Endodermal cell (in vitro differentiated cells): ENCODE data around the gene INPP4B. TPM values are rescaled to one million over a fixed set of nuclear protein-coding genes. Genes with fewer than 3 reads are reported as not detected.

Source experiments
- DNase-seq: peaks from one replicate; pipeline ENCODE4 v3.0.0-alpha.2; 2017
- H3K27ac ChIP-seq: 2 replicates; pipeline ENCODE4 v1.5.1; 2013; ENCODE audit warnings: mild to moderate bottlenecking, low read depth, low read length, moderate library complexity
- H3K27me3 ChIP-seq: 2 replicates; pipeline ENCODE4 v1.6.1; 2013; ENCODE audit warnings: mild to moderate bottlenecking, low read length, moderate library complexity; ENCODE audit not compliant: insufficient read depth, control insufficient read depth, poor library complexity, severe bottlenecking
- H3K36me3 ChIP-seq: 2 replicates; pipeline ENCODE4 v1.7.0; 2013; ENCODE audit warnings: mild to moderate bottlenecking, low read length, moderate library complexity; ENCODE audit not compliant: control insufficient read depth, insufficient read depth
- H3K4me1 ChIP-seq: one replicate; pipeline ENCODE4 v1.7.0; 2013; ENCODE audit warnings: low read length; ENCODE audit not compliant: control insufficient read depth, insufficient read depth
- H3K4me3 ChIP-seq: 2 replicates; pipeline ENCODE4 v1.5.1; 2013; ENCODE audit warnings: mild to moderate bottlenecking, low read length, moderate library complexity
- H3K9ac ChIP-seq: 2 replicates; pipeline ENCODE4 v1.6.1; 2013; ENCODE audit warnings: mild to moderate bottlenecking, low read length, moderate library complexity; ENCODE audit not compliant: poor library complexity, severe bottlenecking; ENCODE audit errors: extremely low read depth
- H3K9me3 ChIP-seq: 2 replicates; pipeline ENCODE4 v1.6.1; 2013; ENCODE audit warnings: mild to moderate bottlenecking, low read length, moderate library complexity; ENCODE audit not compliant: control insufficient read depth
- H3K27ac Mint-ChIP-seq: 2 replicates; pipeline ENCODE4 v1.8.0; 2020; ENCODE audit warnings: mixed read lengths
- H3K27me3 Mint-ChIP-seq: 2 replicates; pipeline ENCODE4 v1.8.0; 2021; ENCODE audit warnings: mild to moderate bottlenecking, mixed read lengths; ENCODE audit not compliant: insufficient read depth
- H3K36me3 Mint-ChIP-seq: 2 replicates; pipeline ENCODE4 v1.8.0; 2020; ENCODE audit warnings: low read depth, mixed read lengths
- H3K4me1 Mint-ChIP-seq: 2 replicates; pipeline ENCODE4 v1.8.0; 2020; ENCODE audit warnings: mixed read lengths
- H3K4me3 Mint-ChIP-seq: 2 replicates; pipeline ENCODE4 v1.8.0; 2020; ENCODE audit warnings: mild to moderate bottlenecking, moderate library complexity, mixed read lengths
- H3K9me3 Mint-ChIP-seq: 2 replicates; pipeline ENCODE4 v1.8.0; 2020; ENCODE audit warnings: mild to moderate bottlenecking, mixed read lengths
- WGBS, 2 experiments: methylation state at CpG; one replicate each; pipeline versions ENCODE4 v1.1.5 to v1.1.7; 2013; ENCODE audit warnings: missing lambda C conversion rate in 2 of 2, mixed read lengths in 1 of 2; ENCODE audit not compliant: insufficient coverage in 1 of 2, insufficient read length in 1 of 2; 5-methylcytosine and 5-hydroxymethylcytosine counted together
- total RNA-seq, 2 donors: library from RNA; stranded (reverse); fragmentation: NEBNext Ultra II Directional in 1 of 2; extraction: Animal tissue kit (Norgen Biotek cat#: 25700) in 1 of 2; gene quantifications; 2 replicates in 1 of 2; 3 replicates in 1 of 2; pipeline ENCODE4 v1.2.1, GENCODE V29; 2021
- TF ChIP-seq, protein P1 (sequence below): fragments of 200-600 bp; sonication (generic); conservative IDR thresholded peaks from 2 replicates; pipeline ENCODE4 v1.5.0; 2021; ENCODE audit warnings: antibody characterized with exemption, mild to moderate bottlenecking

The INPP4B gene
- total RNA-seq, 2 donors from 2014 or later = 0.64 to 0.66 TPM

GRCh38 chr4:142297313-142297712, 548.8 kb downstream of the INPP4B start:
- Histone ChIP-seq H3K27ac (no peak overlapping the region), H3K9me3 (peaks cover 21% of the 10 kb centered on the region), H3K4me1 (no peaks in the 10 kb centered on the region), H3K36me3 (no peaks in the 10 kb centered on the region), H3K27me3 (no peaks in the 10 kb centered on the region), H3K9ac (no peak overlapping the region), H3K4me3 (peak overlapping the region; percentile 6)
- Mint-ChIP-seq H3K9me3 (peaks cover 10% of the 10 kb centered on the region), H3K36me3 (peaks cover 4% of the 10 kb centered on the region), H3K4me3 (no peak overlapping the region), H3K27me3 (no peaks in the 10 kb centered on the region), H3K27ac (peak overlapping the region; percentile 10), H3K4me1 (peaks cover 24% of the 10 kb centered on the region)
- WGBS, 2 experiments = 55 to 71% methylated on average over 3 of the region's 4 CpGs
- DNase-seq = peak; percentile 79
- TF ChIP-seq, protein P1, sequence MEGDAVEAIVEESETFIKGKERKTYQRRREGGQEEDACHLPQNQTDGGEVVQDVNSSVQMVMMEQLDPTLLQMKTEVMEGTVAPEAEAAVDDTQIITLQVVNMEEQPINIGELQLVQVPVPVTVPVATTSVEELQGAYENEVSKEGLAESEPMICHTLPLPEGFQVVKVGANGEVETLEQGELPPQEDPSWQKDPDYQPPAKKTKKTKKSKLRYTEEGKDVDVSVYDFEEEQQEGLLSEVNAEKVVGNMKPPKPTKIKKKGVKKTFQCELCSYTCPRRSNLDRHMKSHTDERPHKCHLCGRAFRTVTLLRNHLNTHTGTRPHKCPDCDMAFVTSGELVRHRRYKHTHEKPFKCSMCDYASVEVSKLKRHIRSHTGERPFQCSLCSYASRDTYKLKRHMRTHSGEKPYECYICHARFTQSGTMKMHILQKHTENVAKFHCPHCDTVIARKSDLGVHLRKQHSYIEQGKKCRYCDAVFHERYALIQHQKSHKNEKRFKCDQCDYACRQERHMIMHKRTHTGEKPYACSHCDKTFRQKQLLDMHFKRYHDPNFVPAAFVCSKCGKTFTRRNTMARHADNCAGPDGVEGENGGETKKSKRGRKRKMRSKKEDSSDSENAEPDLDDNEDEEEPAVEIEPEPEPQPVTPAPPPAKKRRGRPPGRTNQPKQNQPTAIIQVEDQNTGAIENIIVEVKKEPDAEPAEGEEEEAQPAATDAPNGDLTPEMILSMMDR = no peak

GRCh38 chr4:142293536-142293935, 552.6 kb downstream of the INPP4B start:
- 94% methylated on average over 3 to 4 of the region's 4 CpGs for WGBS, 2 experiments
- TF ChIP-seq, protein P1 = no peak
- Mint-ChIP-seq H3K4me3 (no peak overlapping the region), H3K36me3 (no peaks in the 10 kb centered on the region), H3K27ac (no peak overlapping the region), H3K9me3 (peaks cover 14% of the 10 kb centered on the region), H3K4me1 (peaks cover 24% of the 10 kb centered on the region), H3K27me3 (no peaks in the 10 kb centered on the region)
- Histone ChIP-seq H3K36me3 (no peaks in the 10 kb centered on the region), H3K27ac (no peak overlapping the region), H3K27me3 (no peaks in the 10 kb centered on the region), H3K4me1 (no peaks in the 10 kb centered on the region), H3K4me3 (no peak overlapping the region), H3K9me3 (peaks cover 10% of the 10 kb centered on the region), H3K9ac (no peak overlapping the region)
- DNase-seq = no peak

DNA sequence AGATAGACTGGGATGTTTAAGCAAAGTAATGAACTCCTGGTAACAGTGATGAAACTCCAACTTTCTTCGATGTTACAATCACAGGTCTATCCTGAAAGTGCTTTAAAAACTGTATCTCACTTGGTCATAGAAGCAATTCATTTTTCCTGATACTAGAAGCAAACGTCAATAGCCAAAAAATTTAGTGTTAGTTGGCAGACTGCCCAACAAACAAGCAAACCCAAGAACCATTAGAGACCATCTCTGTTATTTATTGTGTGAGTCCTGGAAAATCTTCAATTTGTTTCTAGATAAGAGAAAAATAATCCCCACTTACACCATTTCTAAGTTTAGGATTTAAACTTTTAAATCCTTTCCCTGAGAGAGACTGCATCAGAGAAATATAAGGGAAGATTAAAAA, 553.9 kb downstream of the INPP4B start:
- Histone ChIP-seq H3K9ac (no peak overlapping the region), H3K4me1 (no peaks in the 10 kb centered on the region), H3K27me3 (no peaks in the 10 kb centered on the region), H3K4me3 (no peak overlapping the region), H3K9me3 (no peaks in the 10 kb centered on the region), H3K27ac (no peak overlapping the region), H3K36me3 (no peaks in the 10 kb centered on the region)
- no peak overlapping the region for H3K27ac Mint-ChIP-seq
- DNase-seq = no peak
- peaks cover 8% of the 10 kb centered on the region for H3K9me3 Mint-ChIP-seq
- TF ChIP-seq, protein P1 = no peak
- WGBS, 2 experiments = 89 to 90% methylated on average over 1 to 2 of the region's 2 CpGs
- H3K27me3 Mint-ChIP-seq = no peaks in the 10 kb centered on the region
- peaks cover 18% of the 10 kb centered on the region for H3K4me1 Mint-ChIP-seq
- no peak overlapping the region for H3K4me3 Mint-ChIP-seq
- no peaks in the 10 kb centered on the region for H3K36me3 Mint-ChIP-seq
